ENCODE measurements around the gene NPAS2. TPM values are rescaled to one million over a fixed set of nuclear protein-coding genes. Genes with fewer than 3 reads are reported as not detected.

NPAS2 gene
- total RNA-seq, 2 donors from 2014 or later, result 29.2 to 50.8 TPM

DNA sequence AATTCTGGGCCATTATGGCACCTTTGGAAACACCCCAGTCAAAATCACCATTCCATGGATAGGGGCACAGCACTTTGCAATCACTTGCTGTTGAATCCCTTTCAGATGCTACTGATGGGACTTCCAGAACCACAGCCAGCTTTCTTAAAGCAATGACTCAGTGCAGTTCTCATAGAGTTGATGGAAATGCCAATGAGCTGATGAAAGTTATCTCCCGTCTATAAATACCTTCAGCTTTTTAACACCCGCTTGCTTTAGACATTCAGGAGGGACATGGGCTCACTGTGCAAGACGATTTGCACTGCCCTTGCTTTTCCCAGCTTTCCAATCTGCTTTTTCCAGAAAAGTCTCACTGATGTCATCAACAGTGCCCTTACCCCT, 115.4 kb downstream of the NPAS2 start:
- Histone ChIP-seq H3K36me3 (peaks cover 7% of the 10 kb centered on the region), H3K9me3 (no peaks in the 10 kb centered on the region), H3K27me3 (replicated peaks; ENCODE audit: insufficient read depth) (no peaks in the 10 kb centered on the region), H3K27ac (peak overlapping the region; percentile 26 to 61), H3K4me1 (ENCODE audit: control insufficient read depth in 1 of 2, low read depth in 2 of 2) (peaks cover 14 to 23% of the 10 kb centered on the region in 2 donors), H3K4me3 (peak overlapping the region; percentile 7)
- ATAC-seq (ENCODE audit: insufficient number of reproducible peaks, low FRiP score, low read depth) (peak; percentile 55), DNase-seq (ENCODE audit: low spot score) (no peak)
- TF ChIP-seq, protein P1, sequence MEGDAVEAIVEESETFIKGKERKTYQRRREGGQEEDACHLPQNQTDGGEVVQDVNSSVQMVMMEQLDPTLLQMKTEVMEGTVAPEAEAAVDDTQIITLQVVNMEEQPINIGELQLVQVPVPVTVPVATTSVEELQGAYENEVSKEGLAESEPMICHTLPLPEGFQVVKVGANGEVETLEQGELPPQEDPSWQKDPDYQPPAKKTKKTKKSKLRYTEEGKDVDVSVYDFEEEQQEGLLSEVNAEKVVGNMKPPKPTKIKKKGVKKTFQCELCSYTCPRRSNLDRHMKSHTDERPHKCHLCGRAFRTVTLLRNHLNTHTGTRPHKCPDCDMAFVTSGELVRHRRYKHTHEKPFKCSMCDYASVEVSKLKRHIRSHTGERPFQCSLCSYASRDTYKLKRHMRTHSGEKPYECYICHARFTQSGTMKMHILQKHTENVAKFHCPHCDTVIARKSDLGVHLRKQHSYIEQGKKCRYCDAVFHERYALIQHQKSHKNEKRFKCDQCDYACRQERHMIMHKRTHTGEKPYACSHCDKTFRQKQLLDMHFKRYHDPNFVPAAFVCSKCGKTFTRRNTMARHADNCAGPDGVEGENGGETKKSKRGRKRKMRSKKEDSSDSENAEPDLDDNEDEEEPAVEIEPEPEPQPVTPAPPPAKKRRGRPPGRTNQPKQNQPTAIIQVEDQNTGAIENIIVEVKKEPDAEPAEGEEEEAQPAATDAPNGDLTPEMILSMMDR (IDR thresholded peaks at IDR 0.05), result no peak

- DNase-seq (ENCODE audit: low spot score) (no peak), ATAC-seq (ENCODE audit: insufficient number of reproducible peaks, low FRiP score, low read depth) (no peak)
- Histone ChIP-seq H3K36me3 (peaks cover 7% of the 10 kb centered on the region), H3K27me3 (replicated peaks; ENCODE audit: insufficient read depth) (no peaks in the 10 kb centered on the region), H3K27ac (no peak overlapping the region), H3K4me1 (ENCODE audit: control insufficient read depth in 1 of 2, low read depth in 2 of 2) (peaks cover 14 to 25% of the 10 kb centered on the region in 2 donors), H3K4me3 (no peak overlapping the region), H3K9me3 (no peaks in the 10 kb centered on the region)
- TF ChIP-seq, protein P1 (IDR thresholded peaks at IDR 0.05), result no peak
These were observed 116.3 kb downstream of the NPAS2 start for GRCh38 chr2:100936070-100936741.

GRCh38 chr2:100936972-100937542, 117.1 kb downstream of the NPAS2 start:
- TF ChIP-seq, protein P1 (IDR thresholded peaks at IDR 0.05), result no peak
- DNase-seq (ENCODE audit: low spot score) (no peak), ATAC-seq (ENCODE audit: insufficient number of reproducible peaks, low FRiP score, low read depth) (no peak)
- H3K27ac ChIP-seq, result no peak overlapping the region
- no peaks in the 10 kb centered on the region for H3K27me3 ChIP-seq (replicated peaks; ENCODE audit: insufficient read depth)
- H3K4me1 ChIP-seq (ENCODE audit: control insufficient read depth in 1 of 2, low read depth in 2 of 2), result peaks cover 14 to 33% of the 10 kb centered on the region in 2 donors
- H3K4me3 ChIP-seq, result no peak overlapping the region
- peaks cover 7% of the 10 kb centered on the region for H3K36me3 ChIP-seq
- no peaks in the 10 kb centered on the region for H3K9me3 ChIP-seq

GRCh38 chr2:100938031-100939026, 118.4 kb downstream of the NPAS2 start:
- Histone ChIP-seq H3K4me3 (no peak overlapping the region), H3K27ac (no peak overlapping the region), H3K4me1 (ENCODE audit: control insufficient read depth in 1 of 2, low read depth in 2 of 2) (peaks cover 14 to 34% of the 10 kb centered on the region in 2 donors), H3K27me3 (replicated peaks; ENCODE audit: insufficient read depth) (no peaks in the 10 kb centered on the region), H3K9me3 (no peaks in the 10 kb centered on the region), H3K36me3 (peaks cover 7% of the 10 kb centered on the region)
- ATAC-seq (ENCODE audit: insufficient number of reproducible peaks, low FRiP score, low read depth) (no peak), DNase-seq (ENCODE audit: low spot score) (no peak)
- TF ChIP-seq, protein P1 (IDR thresholded peaks at IDR 0.05), result no peak

- no peak for ATAC-seq (ENCODE audit: insufficient number of reproducible peaks, low FRiP score, low read depth)
- no peak overlapping the region for H3K27ac ChIP-seq
- peaks cover 7% of the 10 kb centered on the region for H3K36me3 ChIP-seq
- TF ChIP-seq, protein P1 (IDR thresholded peaks at IDR 0.05), result no peak
- no peak overlapping the region for H3K4me3 ChIP-seq
- DNase-seq (ENCODE audit: low spot score), result no peak
- H3K4me1 ChIP-seq (ENCODE audit: control insufficient read depth in 1 of 2, low read depth in 2 of 2), result peaks cover 12 to 29% of the 10 kb centered on the region in 2 donors
- no peaks in the 10 kb centered on the region for H3K9me3 ChIP-seq
- no peaks in the 10 kb centered on the region for H3K27me3 ChIP-seq (replicated peaks; ENCODE audit: insufficient read depth)
These were observed 119.5 kb downstream of the NPAS2 start for GRCh38 chr2:100939445-100939844.
